OCI-LY3 (cell line): ENCODE data around the gene CACNA1C.

Source experiments
- CTCF ChIP-seq: fragments of 200-600, 300-600 bp; sonication (generic); IDR thresholded peaks from 2 replicates; pipeline ENCODE4 v1.5.1; 2014; ENCODE audit warnings: antibody characterized with exemption, low read length, low read depth
- EZH2phosphoT487 ChIP-seq: fragments of 200-600 bp; shearing (Covaris generic); IDR thresholded peaks from 2 replicates; pipeline ENCODE4 v1.6.1; 2018; ENCODE audit warnings: antibody characterized with exemption, mixed run types, low read depth

DNA sequence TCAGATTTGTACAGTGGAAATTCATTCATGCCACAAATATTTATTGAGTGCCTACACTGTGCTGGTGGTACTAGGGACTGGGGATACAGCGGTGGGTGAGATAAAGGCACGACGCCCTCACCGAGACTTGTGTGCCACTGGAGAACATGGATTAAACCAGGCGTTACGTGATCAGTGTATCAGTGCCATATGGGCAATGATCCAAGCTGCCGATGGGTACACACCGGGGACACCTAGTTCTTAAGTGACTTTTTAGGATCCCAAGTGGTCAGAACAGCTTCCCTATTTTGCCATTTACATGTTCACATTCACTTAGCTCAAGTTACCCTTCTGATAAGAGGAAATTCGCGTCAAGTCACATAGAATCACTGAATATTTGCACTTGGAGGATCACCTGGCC lies 236.7 kb downstream of the CACNA1C start:
- TF ChIP-seq CTCF (no peak), EZH2phosphoT487 (no peak)
